NCI-H524 (cell line): ENCODE data around the gene OTOF.

Experiments used
- DNase-seq, 2 experiments: peaks; one replicate each; lab custom pipeline; 2025; lab: John Stamatoyannopoulos, UW

OTOF gene

DNA sequence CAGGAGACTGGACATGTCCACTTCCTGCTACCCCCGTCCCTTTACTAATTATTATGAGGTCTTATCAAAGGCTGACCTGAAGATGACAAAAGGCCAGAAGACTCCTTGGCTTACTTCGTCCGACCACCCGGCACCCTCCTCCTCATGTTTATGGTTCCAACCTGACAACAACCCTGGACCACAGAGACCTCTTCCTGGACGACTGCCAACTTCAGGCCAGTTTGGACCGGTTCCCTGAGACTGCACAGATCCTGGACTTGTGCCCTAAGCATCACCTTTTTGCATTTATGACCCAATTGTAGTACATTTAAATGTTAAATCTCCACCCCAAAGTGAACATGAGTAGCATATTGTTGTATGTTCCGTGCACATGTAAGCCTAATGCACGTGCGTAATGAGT lies 70.4 kb downstream of the OTOF start:
- no peak for DNase-seq
